SU-DHL-6 (cell line): ENCODE results near the gene SERPINH1.

Experiments
- H2AFZ ChIP-seq: fragments of 200-600 bp; sonication (generic); 2 replicates; pipeline ENCODE4 v1.6.1; 2014; ENCODE audit warnings: low read depth, mild to moderate bottlenecking, moderate library complexity, mixed read lengths, antibody characterized with exemption, low read length; ENCODE audit not compliant: severe bottlenecking
- H3F3A ChIP-seq: fragments of 200-600 bp; shearing (Covaris generic); 2 replicates; pipeline ENCODE4 v1.6.0; 2016; ENCODE audit warnings: antibody characterized with exemption, mild to moderate bottlenecking; ENCODE audit not compliant: insufficient read depth
- H3K27ac ChIP-seq: fragments of 200-600 bp; sonication (generic); 2 replicates; pipeline ENCODE4 v1.5.1; 2016; ENCODE audit warnings: low read depth, mild to moderate bottlenecking, low read length, moderate library complexity, mixed read lengths
- H3K27me3 ChIP-seq: fragments of 200-600 bp; sonication (generic), shearing (Covaris generic); 2 replicates; pipeline ENCODE4 v1.6.0; 2014; ENCODE audit warnings: mild to moderate bottlenecking, low read length
- H3K36me3 ChIP-seq: fragments of 200-600 bp; sonication (generic); 2 replicates; pipeline ENCODE4 v1.6.1; 2014; ENCODE audit warnings: mild to moderate bottlenecking, low read length, mixed read lengths
- H3K4me2 ChIP-seq: fragments of 300-600, 200-600 bp; shearing (Covaris generic), sonication (generic); 2 replicates; pipeline ENCODE4 v1.6.0; 2014; ENCODE audit warnings: low read length, low read depth, mild to moderate bottlenecking; ENCODE audit not compliant: poor library complexity, severe bottlenecking
- H3K4me3 ChIP-seq: fragments of 200-600 bp; sonication (generic); 2 replicates; pipeline ENCODE4 v1.5.1; 2014; ENCODE audit warnings: antibody characterized with exemption, low read length, mild to moderate bottlenecking, mixed read lengths; ENCODE audit not compliant: insufficient read depth, poor library complexity, severe bottlenecking
- H3K79me2 ChIP-seq: fragments of 200-600 bp; sonication (generic); 2 replicates; pipeline ENCODE4 v1.6.1; 2014; ENCODE audit warnings: mild to moderate bottlenecking, low read length, moderate library complexity; ENCODE audit not compliant: insufficient read depth
- H3K9ac ChIP-seq: fragments of 200-600 bp; sonication (generic); 2 replicates; pipeline ENCODE4 v1.7.0; 2014; ENCODE audit warnings: mild to moderate bottlenecking, low read length
- H3K9me2 ChIP-seq: fragments of 200-600 bp; sonication (generic); replicated peaks from 2 replicates; pipeline ENCODE4 v1.6.1; 2014; ENCODE audit warnings: low read length; ENCODE audit not compliant: insufficient read depth
- H3K9me3 ChIP-seq: fragments of 200-600 bp; sonication (generic); 2 replicates; pipeline ENCODE4 v1.6.1; 2014; ENCODE audit warnings: low read length, mixed read lengths; ENCODE audit not compliant: insufficient read depth
- H4K20me1 ChIP-seq: fragments of 200-600 bp; sonication (generic); 2 replicates; pipeline ENCODE4 v1.6.1; 2014; ENCODE audit warnings: low read depth, mild to moderate bottlenecking, antibody characterized with exemption, low read length, moderate library complexity, mixed read lengths
- EZH2phosphoT487 ChIP-seq: fragments of 200-600 bp; sonication (generic), shearing (Covaris generic); conservative IDR thresholded peaks from 2 replicates; pipeline ENCODE4 v1.6.1; 2018; ENCODE audit warnings: mild to moderate bottlenecking, antibody characterized with exemption, low read length, moderate library complexity, mixed read lengths
- TF ChIP-seq, protein P1 (sequence below): fragments of 200-600 bp; sonication (generic); IDR thresholded peaks from one replicate; pipeline ENCODE4 v1.5.1; 2017; ENCODE audit warnings: antibody characterized with exemption, mild to moderate bottlenecking, low read length, moderate library complexity; ENCODE audit not compliant: insufficient read depth, poor library complexity, severe bottlenecking

Gene SERPINH1

DNA sequence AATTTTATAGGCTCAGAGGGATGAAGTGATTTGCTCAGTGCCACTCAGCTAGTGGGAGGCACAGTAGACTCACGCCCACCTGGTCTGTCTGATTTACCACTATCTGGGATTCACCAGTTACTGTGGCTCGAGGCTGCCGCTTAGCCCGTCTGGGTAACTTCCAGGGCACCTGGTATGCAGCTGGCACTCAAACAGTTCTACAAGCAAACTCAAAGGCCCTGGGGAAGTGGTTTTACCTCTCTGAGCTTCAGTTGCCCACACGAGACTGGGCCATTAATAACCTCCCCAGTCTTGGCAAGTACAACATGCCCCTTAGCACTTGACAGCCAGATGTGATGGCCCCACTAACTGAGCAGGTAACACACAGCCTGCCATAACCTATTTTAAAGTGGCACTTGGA lies 38.9 kb upstream of the SERPINH1 start:
- Histone ChIP-seq H3F3A (no peaks in the 10 kb centered on the region), H3K9ac (no peak overlapping the region), H3K36me3 (no peaks in the 10 kb centered on the region), H3K4me3 (no peak overlapping the region), H3K27me3 (no peaks in the 10 kb centered on the region), H3K4me2 (no peak overlapping the region), H4K20me1 (no peaks in the 10 kb centered on the region), H3K27ac (no peak overlapping the region), H3K9me2 (no peaks in the 10 kb centered on the region), H2AFZ (no peak overlapping the region), H3K9me3 (no peaks in the 10 kb centered on the region), H3K79me2 (no peaks in the 10 kb centered on the region)
- TF ChIP-seq, protein P1, sequence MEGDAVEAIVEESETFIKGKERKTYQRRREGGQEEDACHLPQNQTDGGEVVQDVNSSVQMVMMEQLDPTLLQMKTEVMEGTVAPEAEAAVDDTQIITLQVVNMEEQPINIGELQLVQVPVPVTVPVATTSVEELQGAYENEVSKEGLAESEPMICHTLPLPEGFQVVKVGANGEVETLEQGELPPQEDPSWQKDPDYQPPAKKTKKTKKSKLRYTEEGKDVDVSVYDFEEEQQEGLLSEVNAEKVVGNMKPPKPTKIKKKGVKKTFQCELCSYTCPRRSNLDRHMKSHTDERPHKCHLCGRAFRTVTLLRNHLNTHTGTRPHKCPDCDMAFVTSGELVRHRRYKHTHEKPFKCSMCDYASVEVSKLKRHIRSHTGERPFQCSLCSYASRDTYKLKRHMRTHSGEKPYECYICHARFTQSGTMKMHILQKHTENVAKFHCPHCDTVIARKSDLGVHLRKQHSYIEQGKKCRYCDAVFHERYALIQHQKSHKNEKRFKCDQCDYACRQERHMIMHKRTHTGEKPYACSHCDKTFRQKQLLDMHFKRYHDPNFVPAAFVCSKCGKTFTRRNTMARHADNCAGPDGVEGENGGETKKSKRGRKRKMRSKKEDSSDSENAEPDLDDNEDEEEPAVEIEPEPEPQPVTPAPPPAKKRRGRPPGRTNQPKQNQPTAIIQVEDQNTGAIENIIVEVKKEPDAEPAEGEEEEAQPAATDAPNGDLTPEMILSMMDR = no peak
- no peak for TF ChIP-seq EZH2phosphoT487

DNA sequence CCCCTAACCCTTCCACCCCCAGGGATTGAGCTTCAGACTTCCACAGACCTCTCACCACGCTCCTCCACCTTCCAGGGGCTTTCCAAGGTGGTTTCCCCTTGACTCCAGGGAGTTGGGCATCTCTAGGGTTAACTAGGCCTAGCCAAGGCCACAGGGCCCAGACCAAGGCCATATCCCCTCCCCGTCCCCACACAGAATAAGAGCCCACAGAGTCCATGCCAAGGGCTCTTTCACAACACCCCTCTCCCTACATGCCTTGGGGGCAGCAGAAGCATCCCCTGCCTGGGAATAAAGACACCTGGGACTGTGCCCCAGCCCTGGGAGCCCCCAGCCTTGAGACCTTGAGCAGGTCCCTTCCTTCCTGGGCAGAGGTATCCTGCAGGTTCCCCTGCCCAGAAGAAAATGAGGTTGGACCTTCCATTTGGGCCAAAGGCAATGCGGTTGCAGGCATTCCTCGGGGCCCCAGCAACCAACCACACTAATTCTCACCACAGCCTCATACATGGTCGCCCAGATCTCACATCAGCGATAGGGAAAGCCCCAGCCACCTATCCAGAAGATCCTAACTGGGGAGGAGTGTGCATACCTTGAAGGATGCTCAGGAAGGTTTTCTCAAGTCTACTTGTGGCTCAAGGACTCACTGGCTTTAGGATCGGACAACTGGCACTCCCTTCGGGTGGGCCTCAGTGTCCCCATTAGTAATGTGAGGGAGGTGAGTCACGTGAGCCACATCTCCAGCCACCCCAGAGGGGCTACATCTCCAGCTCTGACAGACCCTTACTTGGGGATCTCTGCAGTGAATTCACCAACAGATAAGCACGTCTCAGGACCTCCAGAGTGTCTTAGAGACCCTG lies 38.0 kb upstream of the SERPINH1 start:
- Histone ChIP-seq H3K4me3 (no peak overlapping the region), H3K9me3 (no peaks in the 10 kb centered on the region), H3K9ac (no peak overlapping the region), H2AFZ (no peak overlapping the region), H3K4me2 (no peak overlapping the region), H3K27me3 (no peaks in the 10 kb centered on the region), H3K9me2 (no peaks in the 10 kb centered on the region), H3K79me2 (no peaks in the 10 kb centered on the region), H4K20me1 (no peaks in the 10 kb centered on the region), H3F3A (no peaks in the 10 kb centered on the region), H3K27ac (no peak overlapping the region), H3K36me3 (no peaks in the 10 kb centered on the region)
- TF ChIP-seq, protein P1 = no peak
- TF ChIP-seq EZH2phosphoT487 = no peak

DNA sequence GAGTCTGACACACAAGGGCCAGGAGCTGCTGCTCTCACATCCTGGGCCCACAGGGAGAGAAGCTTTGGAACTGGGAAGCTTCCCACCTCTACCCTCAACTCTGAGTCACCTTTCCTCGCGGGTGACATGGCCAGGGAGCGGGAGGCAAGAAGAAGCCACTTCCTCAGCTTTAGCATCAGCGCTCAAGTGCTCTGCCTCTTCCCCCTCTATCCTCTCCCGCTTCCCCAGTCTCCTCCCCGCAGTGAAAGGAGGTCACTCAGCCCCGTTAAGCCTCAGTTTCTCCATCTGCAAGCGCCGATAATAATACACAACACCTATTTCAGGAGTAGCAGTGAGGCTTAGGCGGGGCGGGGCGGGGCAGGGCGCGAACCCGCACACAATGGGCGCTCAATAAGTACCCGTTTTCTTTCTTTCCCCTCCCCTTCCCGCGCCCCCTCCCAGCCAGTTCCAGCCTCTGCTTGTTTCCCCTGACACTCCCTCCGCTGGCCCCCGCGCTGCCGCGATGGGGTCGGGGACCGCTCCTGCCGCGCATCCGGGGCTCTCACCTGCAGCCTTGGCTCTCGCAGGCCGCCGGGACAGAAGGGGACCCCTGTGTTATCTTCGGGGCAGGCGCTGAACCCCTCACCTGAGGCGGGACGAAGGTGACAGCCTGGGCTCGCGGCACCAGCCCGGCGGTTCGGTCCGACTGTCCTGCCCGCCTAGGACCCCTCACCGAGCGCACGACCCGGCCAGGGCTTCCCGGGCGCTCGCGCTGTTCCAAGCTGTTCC lies 37.2 kb upstream of the SERPINH1 start:
- no peak overlapping the region for H2AFZ ChIP-seq

More for the DNA sequence above, 37.2 kb upstream of the SERPINH1 start:
- H3K36me3 ChIP-seq = no peaks in the 10 kb centered on the region
- H3K9ac ChIP-seq = peak overlapping the region; percentile 37
- H3K9me3 ChIP-seq = no peaks in the 10 kb centered on the region
- H3K27me3 ChIP-seq = no peaks in the 10 kb centered on the region
- H3K79me2 ChIP-seq = no peaks in the 10 kb centered on the region
- H3K4me3 ChIP-seq = peak overlapping the region; percentile 49
- TF ChIP-seq, protein P1 = no peak
- TF ChIP-seq EZH2phosphoT487 = no peak
- H3F3A ChIP-seq = no peaks in the 10 kb centered on the region
- peak overlapping the region; percentile 55 for H3K4me2 ChIP-seq
- no peaks in the 10 kb centered on the region for H4K20me1 ChIP-seq
- no peak overlapping the region for H3K27ac ChIP-seq
- H3K9me2 ChIP-seq = no peaks in the 10 kb centered on the region
